ENCODE measurements around the gene GPR173.

Gene GPR173, protein sequence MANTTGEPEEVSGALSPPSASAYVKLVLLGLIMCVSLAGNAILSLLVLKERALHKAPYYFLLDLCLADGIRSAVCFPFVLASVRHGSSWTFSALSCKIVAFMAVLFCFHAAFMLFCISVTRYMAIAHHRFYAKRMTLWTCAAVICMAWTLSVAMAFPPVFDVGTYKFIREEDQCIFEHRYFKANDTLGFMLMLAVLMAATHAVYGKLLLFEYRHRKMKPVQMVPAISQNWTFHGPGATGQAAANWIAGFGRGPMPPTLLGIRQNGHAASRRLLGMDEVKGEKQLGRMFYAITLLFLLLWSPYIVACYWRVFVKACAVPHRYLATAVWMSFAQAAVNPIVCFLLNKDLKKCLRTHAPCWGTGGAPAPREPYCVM

GRCh38 chrX:53048169-53049126 lies at the start of gene GPR173:
GPR173 (plus strand) TSS chrX:53048789; CDS start chrX:53076622, 27,833 bp downstream.
- no peak for DNase-seq

DNA sequence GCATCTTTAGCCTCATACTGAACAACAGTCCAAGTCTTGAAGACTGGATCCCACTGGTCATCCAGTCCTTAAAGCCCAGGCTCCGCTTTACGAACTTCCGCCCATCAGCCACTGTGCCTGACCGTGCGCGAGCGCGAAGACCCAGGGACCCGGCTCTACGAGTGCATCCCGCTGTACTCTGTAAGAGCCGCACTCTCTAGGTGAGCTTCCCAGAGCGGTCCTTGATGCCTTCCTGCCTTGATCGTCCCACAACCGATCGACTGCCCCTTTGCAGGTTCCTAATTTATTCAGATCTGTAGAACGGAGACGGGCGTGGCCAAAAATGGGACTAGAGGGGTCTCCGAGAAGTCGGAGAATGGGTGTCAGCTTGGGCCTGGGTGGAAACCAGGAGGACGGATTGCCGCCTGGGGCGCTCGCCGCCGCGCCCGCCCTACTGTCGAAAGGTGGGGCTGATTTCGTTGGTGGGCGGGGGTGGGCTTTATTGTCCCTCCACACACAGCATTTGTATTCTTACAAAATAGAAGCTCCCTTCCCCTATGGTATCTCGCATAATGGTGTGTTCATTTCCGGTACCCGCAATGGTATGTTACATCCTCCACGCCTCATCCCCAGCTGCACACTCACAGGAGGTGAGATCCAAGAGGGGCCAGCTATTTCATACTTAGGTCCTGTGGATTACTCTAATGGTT lies 48.0 kb upstream of the GPR173 start:
- no peak for DNase-seq

GRCh38 chrX:53001958-53002357 lies 46.6 kb upstream of the GPR173 start:
- DNase-seq: no peak

GRCh38 chrX:53003111-53003510 lies 45.5 kb upstream of the GPR173 start:
- DNase-seq: no peak

GRCh38 chrX:53004038-53004437 lies 44.6 kb upstream of the GPR173 start:
- no peak for DNase-seq

GRCh38 chrX:53004811-53005210 lies 43.8 kb upstream of the GPR173 start:
- DNase-seq: no peak

DNA sequence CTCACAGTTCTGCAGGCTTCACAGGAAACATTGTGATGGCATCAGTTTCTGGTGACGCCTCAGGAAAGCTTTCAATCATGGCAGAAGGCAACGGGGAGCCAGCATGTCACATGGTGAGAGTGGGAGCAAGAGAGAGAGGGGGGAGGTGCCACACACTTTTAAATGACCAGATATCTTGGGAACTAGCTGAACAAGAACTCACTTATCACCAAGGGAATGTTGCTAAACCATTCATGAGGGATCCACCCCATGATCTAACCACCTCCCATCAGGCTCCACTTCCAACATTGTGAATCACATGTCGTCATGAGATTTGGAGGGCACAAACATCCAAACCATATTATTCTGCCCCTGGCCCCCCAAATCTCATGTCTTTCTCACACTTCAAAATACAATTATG lies 43.3 kb upstream of the GPR173 start:
- DNase-seq: no peak

- no peak for DNase-seq
Observed at GRCh38 chrX:53009032-53009431, 39.6 kb upstream of the GPR173 start.

DNA sequence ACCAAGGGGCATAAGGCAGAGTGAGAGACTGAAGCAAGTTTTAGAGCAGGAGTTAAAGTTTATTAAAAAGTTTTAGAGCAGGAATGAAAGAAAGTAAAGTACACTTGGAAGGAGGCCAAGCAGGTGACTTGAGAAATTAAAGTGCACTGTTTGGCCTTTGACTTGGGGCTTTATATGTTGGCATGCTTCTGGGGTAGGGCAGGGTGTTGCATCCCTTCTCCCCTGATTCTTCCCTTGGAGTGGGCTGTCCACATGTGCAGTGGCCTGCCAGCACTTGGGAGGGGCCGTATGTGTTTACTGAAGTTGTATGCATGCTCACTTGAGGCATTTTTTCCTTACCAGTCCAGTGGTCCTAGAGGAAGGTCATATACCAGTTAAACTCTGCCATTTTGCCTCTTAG lies 35.3 kb upstream of the GPR173 start:
- DNase-seq: no peak

GRCh38 chrX:53018627-53019026 lies 30.0 kb upstream of the GPR173 start:
- no peak for DNase-seq

DNA sequence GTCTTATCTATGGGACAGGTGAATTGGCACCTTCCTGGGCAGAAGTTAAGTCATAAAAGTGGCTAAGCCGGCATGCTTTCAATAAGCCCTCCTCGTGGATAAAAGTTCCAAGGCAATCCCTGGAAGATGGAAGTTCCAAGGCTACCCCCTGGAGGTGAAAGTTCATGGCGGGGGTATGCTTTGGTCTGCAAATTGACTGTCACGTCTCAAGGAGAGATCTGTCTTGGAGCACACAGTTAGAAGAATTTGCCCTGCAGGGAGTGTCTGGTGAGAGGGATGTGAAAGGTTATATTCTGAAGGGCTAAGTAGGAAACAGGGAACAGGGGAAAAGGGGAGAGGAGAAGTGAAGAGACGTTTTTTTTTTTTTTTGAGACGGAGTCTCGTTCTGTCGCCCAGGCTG lies 26.2 kb upstream of the GPR173 start:
- DNase-seq: no peak

- DNase-seq: no peak
Observed at GRCh38 chrX:53028678-53029077, 19.9 kb upstream of the GPR173 start.

DNA sequence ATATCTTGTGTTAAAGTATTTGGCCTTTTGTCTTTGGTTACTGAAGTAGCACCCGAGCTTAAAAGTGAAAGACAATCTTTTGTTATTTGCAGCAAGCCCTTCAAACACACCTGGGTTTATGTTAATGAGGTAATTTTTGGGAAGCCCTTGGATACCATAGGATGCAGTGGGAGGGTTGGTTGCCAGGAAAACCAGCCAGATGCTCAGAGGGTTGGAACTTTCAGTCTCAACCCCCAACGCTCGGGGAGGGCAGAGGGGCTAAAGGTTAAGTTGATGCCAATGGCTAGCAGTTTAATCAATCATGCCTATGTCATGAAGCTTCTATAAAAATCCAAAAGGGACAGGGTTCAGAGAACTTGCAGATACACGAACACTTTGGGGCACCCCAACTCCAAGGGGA lies 17.2 kb upstream of the GPR173 start:
- no peak for DNase-seq

DNA sequence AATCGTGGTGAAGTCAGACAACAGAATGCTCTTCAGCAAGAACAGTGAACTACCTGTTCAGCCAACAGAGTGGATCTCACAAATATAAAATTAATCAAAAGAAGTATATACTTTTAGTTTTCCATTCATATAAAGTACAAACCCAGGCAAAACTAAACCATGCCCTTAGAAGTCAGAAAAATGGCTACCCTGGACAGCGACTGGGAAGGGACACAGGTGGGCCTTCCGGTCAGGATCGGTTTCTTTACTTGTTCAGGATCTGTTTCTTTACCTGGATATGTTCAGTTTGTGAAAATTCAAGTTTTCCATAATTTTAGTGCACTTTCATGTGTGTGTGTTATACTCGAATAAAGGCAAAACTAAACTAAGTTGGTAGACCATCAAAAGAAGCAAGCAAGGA lies 12.4 kb upstream of the GPR173 start:
- no peak for DNase-seq

GRCh38 chrX:53039236-53039635 lies 9.4 kb upstream of the GPR173 start:
- DNase-seq: no peak

DNA sequence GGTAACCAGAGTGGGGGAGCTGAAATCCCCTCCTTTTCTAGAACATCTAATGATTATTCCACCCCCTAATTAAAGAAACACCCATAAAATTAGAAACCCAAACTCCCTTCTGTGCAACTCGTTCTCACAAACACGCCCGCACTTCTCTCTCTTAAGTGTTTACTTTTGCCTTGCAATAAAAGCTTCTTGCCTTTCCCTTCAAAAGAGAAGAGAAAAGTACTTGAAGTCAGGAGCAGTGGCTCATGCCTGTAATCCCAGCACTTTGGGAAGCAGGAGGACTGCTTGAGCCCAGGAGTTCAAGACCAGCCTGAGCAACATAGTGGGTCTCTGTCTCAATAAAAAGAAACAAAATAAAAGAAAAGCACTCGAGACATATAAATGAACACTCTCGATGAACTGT lies 3.6 kb upstream of the GPR173 start:
- no peak for DNase-seq

GRCh38 chrX:53047228-53047627 lies 1.4 kb upstream of the GPR173 start:
- no peak for DNase-seq

- no peak for DNase-seq
Observed at GRCh38 chrX:53049127-53049517, 533 bp downstream of the GPR173 start.

GRCh38 chrX:53050841-53051240 lies 2.3 kb downstream of the GPR173 start:
- no peak for DNase-seq

DNA sequence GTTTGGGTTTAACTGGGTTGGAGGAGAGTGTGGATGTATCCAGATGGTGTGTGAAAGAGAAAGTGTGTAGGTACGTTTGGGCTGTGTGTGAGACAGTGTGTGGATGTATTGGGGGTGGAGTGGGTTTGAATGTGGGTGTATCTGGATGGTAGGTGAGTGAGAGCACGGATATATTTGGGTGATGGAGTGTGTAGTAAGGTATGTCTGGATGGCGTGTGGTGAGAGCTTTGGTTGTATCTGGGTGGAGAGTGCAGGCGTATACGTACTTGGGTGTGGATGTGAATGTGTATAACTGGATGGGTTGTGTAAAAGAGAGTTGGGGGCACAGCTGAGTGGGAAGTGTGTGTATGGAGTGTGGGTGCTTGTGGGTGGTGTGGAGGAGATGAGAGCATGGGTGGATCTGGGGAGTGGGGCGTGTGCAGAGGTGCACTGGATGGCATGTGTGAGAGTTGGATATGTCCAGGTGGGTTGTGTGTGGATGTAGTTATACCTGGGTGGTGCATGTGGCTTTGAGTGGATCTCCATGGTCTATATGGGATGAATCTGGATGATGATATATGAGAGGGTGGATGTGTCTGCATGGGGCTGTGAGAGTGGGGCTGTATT lies 6.8 kb downstream of the GPR173 start:
- DNase-seq: no peak

DNA sequence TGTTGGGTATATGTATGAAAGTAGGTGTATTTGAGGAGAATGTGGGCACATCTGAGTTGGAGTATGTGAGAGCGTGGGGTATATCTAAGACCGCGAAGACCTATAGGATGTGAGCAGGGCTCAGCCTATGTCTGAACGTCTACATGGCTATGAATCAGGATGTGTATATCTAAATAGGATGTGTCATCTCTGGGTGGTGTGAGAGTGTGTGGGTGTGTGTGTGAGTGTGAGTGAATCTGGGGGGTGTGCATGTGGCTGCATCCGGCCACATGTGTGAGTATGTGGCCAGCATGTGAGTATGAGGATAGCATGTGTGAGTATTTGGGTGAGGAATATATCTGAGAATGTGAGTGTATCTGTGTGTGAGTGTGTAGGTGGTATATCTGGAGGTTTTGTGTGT lies 7.7 kb downstream of the GPR173 start:
- DNase-seq: no peak

GRCh38 chrX:53065104-53065503 lies 16.5 kb downstream of the GPR173 start:
- no peak for DNase-seq

GRCh38 chrX:53071064-53071463 lies 22.5 kb downstream of the GPR173 start:
- DNase-seq: no peak

All from NCI-H1417 treated with DMSO at 0.1 percent for 48 hours (cell line).